ENCODE results near the gene CUL2.

GRCh38 chr10:35058686-35059085 lies 31.5 kb downstream of the CUL2 start:
- TF ChIP-seq, protein P1, sequence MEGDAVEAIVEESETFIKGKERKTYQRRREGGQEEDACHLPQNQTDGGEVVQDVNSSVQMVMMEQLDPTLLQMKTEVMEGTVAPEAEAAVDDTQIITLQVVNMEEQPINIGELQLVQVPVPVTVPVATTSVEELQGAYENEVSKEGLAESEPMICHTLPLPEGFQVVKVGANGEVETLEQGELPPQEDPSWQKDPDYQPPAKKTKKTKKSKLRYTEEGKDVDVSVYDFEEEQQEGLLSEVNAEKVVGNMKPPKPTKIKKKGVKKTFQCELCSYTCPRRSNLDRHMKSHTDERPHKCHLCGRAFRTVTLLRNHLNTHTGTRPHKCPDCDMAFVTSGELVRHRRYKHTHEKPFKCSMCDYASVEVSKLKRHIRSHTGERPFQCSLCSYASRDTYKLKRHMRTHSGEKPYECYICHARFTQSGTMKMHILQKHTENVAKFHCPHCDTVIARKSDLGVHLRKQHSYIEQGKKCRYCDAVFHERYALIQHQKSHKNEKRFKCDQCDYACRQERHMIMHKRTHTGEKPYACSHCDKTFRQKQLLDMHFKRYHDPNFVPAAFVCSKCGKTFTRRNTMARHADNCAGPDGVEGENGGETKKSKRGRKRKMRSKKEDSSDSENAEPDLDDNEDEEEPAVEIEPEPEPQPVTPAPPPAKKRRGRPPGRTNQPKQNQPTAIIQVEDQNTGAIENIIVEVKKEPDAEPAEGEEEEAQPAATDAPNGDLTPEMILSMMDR (IDR thresholded peaks at IDR 0.05): no peak
- no peak for TF ChIP-seq POLR2A (IDR thresholded peaks at IDR 0.05)
- no peak for TF ChIP-seq EP300 (IDR thresholded peaks at IDR 0.05)
